H1 (cell line): ENCODE data around the gene ABHD13. TPM values are rescaled to one million over a fixed set of nuclear protein-coding genes. Genes with fewer than 3 reads are reported as not detected.

ENCODE experiments used
- CTCF ChIA-PET: fragments of 300-600 bp; sonication (Branson Sonifier 250); formaldehyde crosslinking; loops from one replicate; lab custom pipeline; 2021; ENCODE audit not compliant: partially characterized antibody; lab: Charles Lee
- POLR2A ChIA-PET: fragments of 300-600 bp; sonication (Branson Sonifier 250); formaldehyde crosslinking; loops from one replicate; lab custom pipeline; 2021; ENCODE audit warnings: inconsistent platforms; ENCODE audit not compliant: partially characterized antibody; lab: Charles Lee
- DNase-seq, 2 experiments: peaks; one replicate each; pipeline versions ENCODE4 v3.0.0 to v3.0.0-alpha.2; 2010 to 2022; ENCODE audit warnings: low spot score in 2 of 2, low read depth in 1 of 2, mixed read lengths in 1 of 2
- FAIRE-seq: peaks from 2 replicates; lab custom pipeline; 2011; peaks lifted over from hg19 to GRCh38; lab: Jason Lieb, UNC
- H2AFZ ChIP-seq: 2 replicates; pipeline ENCODE4 v1.8.1; 2012; ENCODE audit warnings: low read length, inconsistent platforms
- H2AK5ac ChIP-seq: 2 replicates; pipeline ENCODE4 v1.6.1; 2013; ENCODE audit warnings: low read depth, low read length
- H2BK120ac ChIP-seq: replicated peaks from 2 replicates; pipeline ENCODE3; 2013; ENCODE audit warnings: low read depth, low read length, inconsistent platforms
- H2BK12ac ChIP-seq: 2 replicates; pipeline ENCODE4 v1.6.1; 2013; ENCODE audit warnings: low read depth, low read length
- H2BK15ac ChIP-seq: 2 replicates; pipeline ENCODE4 v1.6.1; 2013; ENCODE audit warnings: low read length
- H2BK20ac ChIP-seq: 2 replicates; pipeline ENCODE4 v1.6.1; 2013; ENCODE audit warnings: low read length
- H2BK5ac ChIP-seq: 2 replicates; pipeline ENCODE4 v1.6.1; 2013; ENCODE audit warnings: low read depth, low read length
- H3K14ac ChIP-seq: 2 replicates; pipeline ENCODE4 v1.6.1; 2013; ENCODE audit warnings: inconsistent platforms; ENCODE audit not compliant: insufficient read length
- H3K18ac ChIP-seq: 2 replicates; pipeline ENCODE4 v1.6.1; 2013; ENCODE audit warnings: low read length; ENCODE audit errors: extremely low read depth
- H3K23ac ChIP-seq: 2 replicates; pipeline ENCODE4 v1.6.1; 2013; ENCODE audit warnings: inconsistent platforms; ENCODE audit not compliant: insufficient read length
- H3K23me2 ChIP-seq: 2 replicates; pipeline ENCODE4 v1.6.1; 2013; ENCODE audit warnings: low read depth, low read length
- H3K27ac ChIP-seq: 2 replicates; pipeline ENCODE4 v1.6.1; 2011; ENCODE audit warnings: low read depth, low read length, inconsistent platforms
- H3K27me3 ChIP-seq, 4 experiments: replicated peaks in 1 of 4; 1 replicate in 1 of 4; 2 replicates in 3 of 4; pipeline versions ENCODE4 v1.6.1 to v1.8.1; 2011 to 2013; ENCODE audit warnings: low read length in 3 of 4, mild to moderate bottlenecking in 3 of 4, inconsistent platforms in 2 of 4, mixed read lengths in 2 of 4, moderate library complexity in 1 of 4; ENCODE audit not compliant: control insufficient read depth in 3 of 4, insufficient read depth in 3 of 4; ENCODE audit errors: extremely low read depth in 1 of 4
- H3K36me3 ChIP-seq, 4 experiments: 2 replicates each; pipeline versions ENCODE4 v1.6.1 to v1.8.1; 2011 to 2013; ENCODE audit warnings: mild to moderate bottlenecking in 4 of 4, low read length in 3 of 4, moderate library complexity in 2 of 4, control low read depth in 1 of 4, inconsistent platforms in 1 of 4; ENCODE audit not compliant: insufficient read depth in 4 of 4, control insufficient read depth in 2 of 4
- H3K4ac ChIP-seq: replicated peaks from 2 replicates; pipeline ENCODE3; 2013; ENCODE audit warnings: low read length, low read depth, mixed read lengths, inconsistent platforms; ENCODE audit not compliant: insufficient read length
- H3K4me1 ChIP-seq, 4 experiments: replicated peaks in 1 of 4; 1 replicate in 1 of 4; 2 replicates in 3 of 4; pipeline versions ENCODE4 v1.6.1 to v1.8.1; 2011 to 2013; ENCODE audit warnings: low read length in 3 of 4, inconsistent platforms in 2 of 4, mixed read lengths in 1 of 4; ENCODE audit not compliant: insufficient read depth in 4 of 4, control insufficient read depth in 3 of 4
- H3K4me2 ChIP-seq, 2 experiments: 2 replicates each; pipeline versions ENCODE4 v1.6.1 to v1.8.1; 2011 to 2013; ENCODE audit warnings: low read depth in 2 of 2, low read length in 2 of 2, control low read depth in 1 of 2, inconsistent platforms in 1 of 2, mild to moderate bottlenecking in 1 of 2; ENCODE audit not compliant: insufficient read depth in 1 of 2
- H3K4me3 ChIP-seq, 4 experiments: fragments of 200-600, 300-600 bp in 1 of 4; sonication (generic), shearing (Covaris generic), sonication (Bioruptor Twin) in 1 of 4; 2 replicates each; pipeline versions ENCODE4 v1.5.1 to v1.8.1; 2011 to 2016; ENCODE audit warnings: low read length in 4 of 4, low read depth in 3 of 4, control low read depth in 2 of 4, inconsistent platforms in 2 of 4, mild to moderate bottlenecking in 2 of 4, mixed read lengths in 1 of 4, moderate library complexity in 1 of 4; ENCODE audit not compliant: insufficient read depth in 2 of 4; ENCODE audit errors: extremely low read depth in 1 of 4
- H3K56ac ChIP-seq: replicated peaks from 2 replicates; pipeline ENCODE3; 2013; ENCODE audit warnings: low read depth, mild to moderate bottlenecking, mixed read lengths, low read length, inconsistent platforms; ENCODE audit not compliant: insufficient read length
- H3K79me1 ChIP-seq: 2 replicates; pipeline ENCODE4 v1.6.1; 2013; ENCODE audit warnings: low read depth, low read length, control low read depth
- H3K79me2 ChIP-seq, 2 experiments: 2 replicates each; pipeline versions ENCODE4 v1.6.1 to v1.8.1; 2012 to 2013; ENCODE audit warnings: low read length in 2 of 2, mild to moderate bottlenecking in 2 of 2, inconsistent platforms in 1 of 2; ENCODE audit not compliant: insufficient read depth in 2 of 2, control insufficient read depth in 1 of 2
- H3K9ac ChIP-seq, 4 experiments: replicated peaks in 1 of 4; 1 replicate in 1 of 4; 2 replicates in 3 of 4; pipeline versions ENCODE4 v1.6.1 to v1.8.1; 2011 to 2013; ENCODE audit warnings: low read depth in 3 of 4, low read length in 3 of 4, control low read depth in 2 of 4, mild to moderate bottlenecking in 2 of 4, moderate library complexity in 2 of 4, inconsistent platforms in 1 of 4; ENCODE audit errors: extremely low read depth in 1 of 4
- H3K9me3 ChIP-seq, 2 experiments: 2 replicates each; pipeline versions ENCODE4 v1.6.1 to v1.8.1; 2012 to 2013; ENCODE audit warnings: mild to moderate bottlenecking in 2 of 2, moderate library complexity in 2 of 2, control low read depth in 1 of 2, inconsistent platforms in 1 of 2, low read depth in 1 of 2, low read length in 1 of 2, mixed read lengths in 1 of 2; ENCODE audit not compliant: insufficient read depth in 2 of 2
- H4K20me1 ChIP-seq, 2 experiments: replicated peaks in 1 of 2; 2 replicates each; pipeline versions ENCODE3 to v1.8.1; 2011 to 2013; ENCODE audit warnings: inconsistent platforms in 2 of 2, low read length in 2 of 2, mild to moderate bottlenecking in 1 of 2; ENCODE audit not compliant: insufficient read depth in 2 of 2, control insufficient read depth in 1 of 2
- H4K5ac ChIP-seq: 2 replicates; pipeline ENCODE4 v1.6.1; 2013; ENCODE audit warnings: low read length, low read depth, mixed read lengths, inconsistent platforms; ENCODE audit not compliant: insufficient read length
- H4K8ac ChIP-seq: 2 replicates; pipeline ENCODE4 v1.8.0; 2013; ENCODE audit warnings: mild to moderate bottlenecking, moderate library complexity, low read length, inconsistent platforms; ENCODE audit not compliant: insufficient read depth; ENCODE audit errors: extremely low read depth
- H4K91ac ChIP-seq: replicated peaks from 2 replicates; pipeline ENCODE3; 2013; ENCODE audit warnings: low read length, mixed read lengths, inconsistent platforms; ENCODE audit not compliant: insufficient read length
- EZH2 ChIP-seq: fragments of 200-600 bp; sonication (generic); IDR thresholded peaks from 2 replicates; pipeline ENCODE4 v1.7.1; 2012; ENCODE audit warnings: low read depth, mild to moderate bottlenecking, moderate library complexity, low read length, inconsistent platforms; ENCODE audit not compliant: severe bottlenecking
- HDAC2 ChIP-seq, 2 experiments: fragments of 300-600 bp in 1 of 2; sonication (generic) in 1 of 2; IDR thresholded peaks; 2 replicates each; pipeline ENCODE4 v1.6.1; 2011 to 2012; ENCODE audit warnings: low read depth in 2 of 2, low read length in 2 of 2, mild to moderate bottlenecking in 2 of 2, moderate library complexity in 2 of 2, borderline replicate concordance in 1 of 2, inconsistent platforms in 1 of 2
- JUND ChIP-seq: IDR thresholded peaks from 2 replicates; pipeline ENCODE4 v1.6.1; 2011; ENCODE audit warnings: mild to moderate bottlenecking, improper control_type of control experiment, low read length
- KDM4A ChIP-seq: IDR thresholded peaks from one replicate; pipeline ENCODE4 v1.7.1; 2012; ENCODE audit warnings: low read depth, mild to moderate bottlenecking, moderate library complexity, low read length, inconsistent platforms; ENCODE audit not compliant: severe bottlenecking
- SAP30 ChIP-seq: fragments of 300-600 bp; sonication (generic); IDR thresholded peaks from 2 replicates; pipeline ENCODE4 v1.7.1; 2012; ENCODE audit warnings: low read length, moderate library complexity, mild to moderate bottlenecking, inconsistent platforms; ENCODE audit not compliant: insufficient read depth, insufficient replicate concordance
- polyA plus RNA-seq, 7 experiments: library from polyadenylated mRNA; depleted of rRNA in 3 of 7; stranded (reverse) in 5 of 7; unstranded in 2 of 7; fragments of >200 nt in 5 of 7; fragments of 200-250 nt in 2 of 7; gene quantifications; 1 replicate in 5 of 7; 2 replicates in 1 of 7; 4 replicates in 1 of 7; pipeline versions ENCODE4 v1.2.1 to v1.2.3, GENCODE V29; 2011 to 2013; ENCODE audit warnings: missing spikeins in 2 of 7, mixed read lengths in 2 of 7
- total RNA-seq: library from RNA; stranded (reverse); fragmentation: NEBNext Ultra II Directional; extraction: Animal tissue kit (Norgen Biotek cat#: 25700); gene quantifications from 2 replicates; pipeline ENCODE4 v1.2.1, GENCODE V29; 2021

Gene ABHD13
- total and polyA plus RNA-seq, 2 of the 8 experiments (the other 6 are each of a cell fraction or from before 2014, with no cell fraction given), result 3.5 to 6.6 TPM

GRCh38 chr13:108272333-108272732 is 54.1 kb downstream of the ABHD13 start:
- Histone ChIP-seq H3K14ac (no peak overlapping the region), H3K23ac (no peak overlapping the region), H4K20me1 (no peaks in the 10 kb centered on the region), H2BK15ac (no peak overlapping the region), H4K8ac (no peak overlapping the region), H3K18ac (no peak overlapping the region), H2BK20ac (no peak overlapping the region), H4K91ac (no peak overlapping the region), H3K36me3 (no peaks in the 10 kb centered on the region; a peak in 1 of 8 replicates), H3K23me2 (no peaks in the 10 kb centered on the region; the same call in 1 of the 2 replicates), H3K4me3 (no peak overlapping the region), H3K9me3 (no peaks in the 10 kb centered on the region), H3K4me1 (no peaks in the 10 kb centered on the region; a peak in 1 of 7 replicates), H4K5ac (no peak overlapping the region), H3K79me2 (no peaks in the 10 kb centered on the region), H3K27ac (no peak overlapping the region), H3K4ac (no peak overlapping the region), H3K27me3 (no peaks in the 10 kb centered on the region), H3K79me1 (no peaks in the 10 kb centered on the region), H2AFZ (no peak overlapping the region), H2BK120ac (no peak overlapping the region), H3K9ac (no peak overlapping the region), H3K56ac (no peak overlapping the region)
- DNase-seq (no peak), FAIRE-seq (no peak)
- POLR2A ChIA-PET, result no interaction called here
- CTCF ChIA-PET, result interaction anchor here (0.6 kb wide), 1 partner anchor 620 kb away, joined by 3 read pairs; no protein-coding TSS in a partner anchor
- TF ChIP-seq JUND (no peak), HDAC2 (IDR thresholded peaks at IDR 0.05; ENCODE audit: borderline replicate concordance in 1 of 2, low read depth in 2 of 2, low read length in 2 of 2) (no peak), EZH2 (no peak), SAP30 (no peak), KDM4A (no peak)
- TF ChIP-seq, all 59 proteins: peak for 0
- Histone ChIP-seq H2BK5ac (no peak overlapping the region), H3K4me2 (no peak overlapping the region), H2AK5ac (no peak overlapping the region), H2BK12ac (no peak overlapping the region)
